HPDE6-E6E7 (cell line): ENCODE results near the gene UGT1A10.
"Not testable (repeated sequence)": the region's sequence is repeated elsewhere in the genome, so short reads cannot be mapped to it uniquely, and the experiment has no call there.

Experiments used
- DNase-seq: peaks from one replicate; pipeline ENCODE4 v3.0.0; 2011; ENCODE audit warnings: missing footprints; ENCODE audit errors: extremely low spot score

UGT1A10 gene

DNA sequence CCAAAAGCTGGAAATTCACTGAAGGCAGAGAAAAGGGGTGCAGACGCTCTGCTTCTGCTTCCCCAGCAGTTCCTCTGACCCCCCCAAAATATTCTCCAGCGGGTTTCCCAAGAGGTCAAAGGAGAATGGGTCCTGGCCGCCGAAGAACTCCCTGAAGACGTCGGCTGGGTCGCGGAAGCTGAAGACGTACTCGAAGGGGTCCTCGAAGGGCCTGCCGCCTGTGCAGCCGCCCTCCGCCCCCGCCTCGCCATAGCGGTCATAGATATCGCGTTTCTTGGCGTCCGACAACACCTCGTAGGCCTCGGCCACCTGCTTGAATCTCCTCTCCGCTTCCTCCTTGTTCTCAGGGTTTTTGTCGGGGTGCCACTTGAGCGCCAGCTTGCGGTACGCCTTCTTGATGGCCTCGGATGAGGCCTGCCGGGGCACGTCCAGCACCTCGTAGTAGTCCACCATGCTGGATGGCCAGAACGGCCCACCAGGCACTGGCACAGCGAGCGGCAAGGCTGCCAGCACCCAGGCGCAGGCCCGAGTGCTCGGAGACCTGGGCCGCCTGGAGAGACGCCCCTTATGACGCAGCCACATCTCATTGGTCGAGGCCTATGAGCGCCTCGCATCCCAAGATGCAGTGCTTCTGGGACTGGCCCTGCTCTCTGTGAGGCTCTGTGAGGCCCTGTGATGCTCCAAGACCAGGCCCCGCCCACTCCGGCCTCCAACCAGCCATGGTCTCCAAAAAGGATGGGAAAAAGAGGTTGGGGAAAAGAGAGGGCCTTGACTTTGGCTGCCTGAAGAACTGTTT is 107.4 kb downstream of the UGT1A10 start:
- DNase-seq: no peak

DNA sequence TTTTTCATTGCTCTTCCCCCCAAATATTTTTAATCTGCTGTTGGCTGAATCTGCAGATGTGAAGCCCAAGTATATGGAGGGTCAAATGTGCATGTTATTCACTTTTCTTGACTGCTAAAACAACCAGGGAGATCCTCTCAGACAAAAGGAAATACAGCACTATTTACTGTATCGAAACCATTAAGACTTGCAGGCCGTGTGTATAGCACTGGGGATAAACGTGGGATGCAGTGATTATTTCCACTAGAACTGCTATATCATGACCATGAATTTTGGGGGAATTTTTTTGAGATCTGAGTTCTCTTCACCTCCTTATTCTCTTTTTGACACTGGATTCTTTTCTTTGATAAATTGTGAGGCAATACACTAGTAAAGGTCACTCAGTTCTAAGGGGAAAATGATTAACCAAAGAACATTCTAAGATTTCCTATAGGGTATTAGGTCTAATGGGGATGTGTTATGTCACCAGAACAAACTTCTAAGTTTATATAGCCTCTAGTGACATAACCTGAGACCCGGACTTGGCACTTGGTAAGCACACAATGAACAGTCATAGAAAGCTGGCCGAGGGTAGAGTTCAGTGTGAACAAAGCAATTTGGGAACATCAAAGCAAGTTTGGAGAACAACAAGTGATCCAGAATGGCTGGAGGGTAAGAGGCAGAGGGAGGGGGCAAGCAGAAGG is 109.0 kb downstream of the UGT1A10 start:
- DNase-seq: no peak

DNA sequence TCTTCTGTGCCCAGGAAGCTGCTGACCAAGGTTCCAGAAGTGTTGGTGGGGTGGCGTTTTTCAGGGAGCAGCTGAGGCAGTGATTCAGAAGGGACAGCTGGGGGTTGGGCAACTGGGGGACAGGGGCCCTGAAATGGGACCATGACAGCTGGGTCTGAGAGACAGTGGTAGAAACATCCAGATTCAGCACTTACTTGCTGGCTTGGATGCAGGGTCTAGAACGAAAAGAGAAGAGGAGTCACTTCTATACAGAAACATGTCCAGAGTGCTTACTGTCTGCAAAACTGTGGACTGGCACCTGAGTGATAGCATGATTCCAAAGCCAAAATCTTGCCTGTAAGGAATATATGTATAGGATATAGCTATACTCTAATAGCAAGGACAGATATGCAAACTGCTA is 109.6 kb downstream of the UGT1A10 start:
- not testable (repeated sequence) for DNase-seq

DNA sequence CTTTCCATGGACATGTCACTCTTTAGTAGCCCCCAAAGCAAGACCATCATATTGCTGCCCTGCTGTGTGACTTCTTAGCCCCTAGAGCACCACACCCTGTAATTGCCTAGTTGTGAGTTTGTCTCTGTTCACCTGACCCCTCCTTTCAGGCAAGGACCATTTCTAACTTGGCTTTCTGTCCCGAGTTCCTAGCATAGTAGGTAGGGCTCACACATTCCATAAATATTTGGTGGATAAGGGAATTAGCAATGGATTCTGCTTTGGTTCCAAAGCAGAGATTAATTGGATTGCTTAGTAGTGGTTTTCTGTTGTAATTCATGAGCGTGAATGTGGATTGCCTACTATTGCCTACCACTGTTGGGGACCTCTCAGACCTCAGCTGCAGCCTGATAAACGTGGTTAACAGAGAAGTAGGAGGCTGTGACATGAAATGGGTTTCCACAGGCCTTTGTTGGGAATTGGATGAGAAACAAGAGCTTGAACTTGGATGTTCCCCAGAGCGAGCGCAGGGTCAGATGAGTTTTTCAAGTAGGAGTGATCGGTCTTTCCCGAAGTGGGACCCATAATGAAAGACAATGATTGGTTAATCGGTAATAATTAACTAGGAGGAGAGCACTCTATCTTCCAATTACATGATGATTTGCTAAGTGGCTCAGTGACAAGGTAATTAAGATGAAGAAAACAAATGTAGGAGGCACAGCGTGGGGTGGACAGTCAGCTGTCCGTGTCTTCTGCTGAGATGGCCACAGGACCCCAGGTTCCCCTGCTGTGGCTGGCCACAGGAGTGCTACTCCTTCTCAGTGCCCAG is 110.4 kb downstream of the UGT1A10 start:
- DNase-seq: no peak

DNA sequence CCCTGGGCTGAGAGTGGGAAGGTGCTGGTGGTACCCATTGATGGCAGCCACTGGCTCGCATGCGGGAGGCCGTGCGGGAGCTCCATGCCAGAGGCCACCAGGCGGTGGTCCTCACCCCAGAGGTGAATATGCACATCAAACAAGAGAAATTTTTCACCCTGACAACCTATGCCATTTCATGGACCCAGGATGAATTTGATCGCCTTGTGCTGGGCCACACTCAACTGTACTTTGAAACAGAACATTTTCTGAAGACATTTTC is 111.0 kb downstream of the UGT1A10 start:
- DNase-seq: no peak

DNA sequence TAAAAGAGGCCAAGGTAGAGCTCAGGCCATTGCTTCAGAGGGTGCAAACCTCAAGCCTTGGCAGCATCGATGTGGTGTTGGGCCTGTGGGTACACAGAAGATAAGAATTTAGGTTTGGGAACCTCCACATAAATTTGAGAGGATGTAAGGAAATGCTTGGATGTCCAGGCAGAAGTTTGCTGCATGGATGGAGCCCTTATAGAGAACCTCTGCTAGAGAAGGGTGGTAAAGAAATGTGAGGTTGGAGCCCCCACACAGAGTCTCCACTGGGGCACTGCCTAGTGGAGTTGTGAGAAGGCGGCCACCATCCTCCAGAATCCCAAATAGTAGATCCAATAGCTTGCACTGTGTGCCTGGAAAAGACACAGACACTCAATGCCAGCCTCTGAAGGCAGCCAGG is 114.4 kb downstream of the UGT1A10 start:
- DNase-seq: not testable (repeated sequence)

DNA sequence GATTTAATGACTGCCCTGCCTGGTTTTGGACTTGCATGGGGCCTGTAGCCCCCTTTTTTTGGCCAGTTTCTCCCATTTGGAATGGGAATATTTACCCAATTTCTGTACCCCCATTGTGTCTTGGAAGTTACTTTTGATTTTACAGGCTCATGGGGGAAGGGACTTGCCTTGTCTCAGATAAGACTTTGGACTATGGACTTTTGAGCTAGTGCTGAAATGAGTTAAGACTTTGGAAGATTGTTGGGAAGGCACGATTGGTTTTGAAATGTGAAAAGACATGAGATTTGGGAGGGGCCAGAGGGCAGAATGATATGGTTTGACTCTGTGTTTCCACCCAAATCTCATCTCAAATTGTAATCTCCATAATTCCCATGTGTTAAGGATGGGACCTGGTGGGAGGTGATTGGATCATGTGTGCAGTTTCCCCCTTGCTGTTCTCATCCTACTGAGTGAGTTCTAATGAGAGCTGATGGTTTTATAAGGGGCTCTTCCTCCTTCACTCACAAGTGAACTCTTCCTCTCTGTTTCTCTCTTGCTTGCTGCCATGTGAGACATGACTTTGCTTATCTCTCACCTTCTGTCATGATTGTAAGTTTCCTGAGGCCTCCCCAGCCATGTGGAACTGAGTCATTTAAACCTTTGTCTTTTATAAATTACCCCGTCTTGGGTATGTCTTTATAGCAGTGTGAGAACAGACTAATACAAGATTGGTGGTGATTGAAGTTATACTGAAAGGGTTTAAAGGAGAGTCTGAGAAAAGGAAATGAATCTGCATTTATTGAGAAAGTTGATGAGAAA is 115.2 kb downstream of the UGT1A10 start:
- not testable (repeated sequence) for DNase-seq

DNA sequence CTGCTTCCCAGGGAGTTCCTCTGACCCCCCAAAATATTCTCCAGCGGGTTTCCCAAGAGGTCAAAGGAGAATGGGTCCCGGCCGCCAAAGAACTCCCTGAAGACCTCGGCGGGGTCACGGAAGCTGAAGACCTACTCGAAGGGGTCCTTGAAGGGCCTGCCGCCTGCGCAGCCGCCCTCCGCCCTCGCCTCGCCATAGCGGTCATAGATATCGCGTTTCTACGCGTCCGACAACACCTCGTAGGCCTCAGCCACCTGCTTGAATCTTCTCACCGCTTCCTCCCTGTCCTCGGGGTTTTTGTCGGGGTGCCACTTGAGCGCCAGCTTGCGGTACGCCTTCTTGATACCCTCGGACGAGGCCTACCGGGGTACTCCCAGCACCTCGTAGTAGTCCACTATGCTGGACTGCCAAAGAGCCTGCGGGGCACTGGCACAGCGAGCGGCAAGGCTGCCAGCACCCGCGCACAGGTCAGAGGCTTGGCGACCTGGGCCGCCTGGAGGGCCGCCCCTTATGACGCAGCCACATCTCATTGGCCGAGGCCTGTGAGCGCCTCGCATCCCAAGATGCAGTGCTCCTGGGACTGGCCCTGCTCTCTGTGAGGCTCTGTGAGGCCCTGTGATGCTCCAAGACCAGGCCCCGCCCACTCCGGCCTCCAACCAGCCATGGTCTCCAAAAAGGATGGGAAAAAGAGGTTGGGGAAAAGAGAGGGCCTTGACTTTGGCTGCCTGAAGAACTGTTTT is 118.8 kb downstream of the UGT1A10 start:
- DNase-seq: no peak

DNA sequence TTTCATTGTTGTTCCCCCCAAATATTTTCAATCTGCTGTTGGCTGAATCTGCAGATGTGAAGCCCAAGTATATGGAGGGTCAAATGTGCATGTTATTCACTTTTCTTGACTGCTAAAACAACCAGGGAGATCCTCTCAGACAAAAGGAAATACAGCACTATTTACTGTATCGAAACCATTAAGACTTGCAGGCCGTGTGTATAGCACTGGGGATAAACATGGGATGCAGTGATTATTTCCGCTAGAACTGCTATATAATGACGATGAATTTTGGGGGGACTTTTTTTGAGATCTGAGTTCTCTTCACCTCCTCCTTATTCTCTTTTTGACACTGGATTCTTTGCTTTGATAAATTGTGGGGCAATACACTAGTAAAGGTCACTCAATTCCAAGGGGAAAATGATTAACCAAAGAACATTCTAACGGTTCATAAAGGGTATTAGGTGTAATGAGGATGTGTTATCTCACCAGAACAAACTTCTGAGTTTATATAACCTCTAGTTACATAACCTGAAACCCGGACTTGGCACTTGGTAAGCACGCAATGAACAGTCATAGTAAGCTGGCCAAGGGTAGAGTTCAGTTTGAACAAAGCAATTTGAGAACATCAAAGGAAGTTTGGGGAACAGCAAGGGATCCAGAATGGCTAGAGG is 120.3 kb downstream of the UGT1A10 start:
- no peak for DNase-seq

DNA sequence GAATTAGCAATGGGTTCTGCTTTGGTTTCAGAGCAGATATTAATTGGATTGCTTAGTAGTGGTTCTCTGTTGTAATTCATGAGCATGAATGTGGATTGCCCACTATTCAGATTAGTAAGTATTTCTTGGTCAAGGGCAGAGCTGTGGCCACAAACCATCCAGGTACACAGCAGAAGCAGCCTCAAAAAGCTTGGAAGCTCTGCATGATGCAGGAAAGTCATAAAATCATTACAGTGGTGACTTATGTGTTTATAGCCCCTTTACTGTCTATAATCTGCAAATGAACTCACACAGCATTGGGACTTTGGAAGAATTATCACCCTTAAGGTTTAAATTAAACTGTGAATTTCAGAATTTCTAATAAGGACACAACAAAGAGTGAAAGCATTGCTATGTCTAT is 121.9 kb downstream of the UGT1A10 start:
- no peak for DNase-seq

DNA sequence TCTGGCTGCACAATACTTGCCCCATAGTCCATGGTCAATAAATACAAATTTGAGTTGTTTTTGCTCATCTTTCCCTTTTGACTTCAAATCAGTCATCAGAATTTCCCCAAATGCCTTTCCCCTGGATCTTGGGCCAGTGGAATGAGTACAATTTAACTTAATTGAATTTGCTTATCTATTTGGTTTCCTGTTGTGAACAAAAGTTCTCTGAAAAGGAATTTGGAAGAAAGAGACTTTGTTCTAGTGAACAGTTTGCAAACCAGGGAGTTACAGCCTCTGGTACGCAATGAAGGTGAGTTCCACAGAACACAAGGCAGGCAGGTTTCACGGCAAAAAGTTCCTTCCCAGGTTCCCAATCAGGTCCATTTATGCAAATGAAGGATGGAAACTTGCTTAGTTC is 122.6 kb downstream of the UGT1A10 start:
- no peak for DNase-seq

DNA sequence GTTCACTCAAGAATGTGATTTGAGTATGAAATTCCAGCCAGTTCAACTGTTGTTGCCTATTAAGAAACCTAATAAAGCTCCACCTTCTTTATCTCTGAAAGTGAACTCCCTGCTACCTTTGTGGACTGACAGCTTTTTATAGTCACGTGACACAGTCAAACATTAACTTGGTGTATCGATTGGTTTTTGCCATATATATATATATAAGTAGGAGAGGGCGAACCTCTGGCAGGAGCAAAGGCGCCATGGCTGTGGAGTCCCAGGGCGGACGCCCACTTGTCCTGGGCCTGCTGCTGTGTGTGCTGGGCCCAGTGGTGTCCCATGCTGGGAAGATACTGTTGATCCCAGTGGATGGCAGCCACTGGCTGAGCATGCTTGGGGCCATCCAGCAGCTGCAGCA is 123.8 kb downstream of the UGT1A10 start, which contains the start of gene UGT1A1:
Gene UGT1A1 (plus strand): TSS at position 228 of the 400 bp plus-strand sequence. CDS start 18 bp downstream, at position 246.
- no peak for DNase-seq

DNA sequence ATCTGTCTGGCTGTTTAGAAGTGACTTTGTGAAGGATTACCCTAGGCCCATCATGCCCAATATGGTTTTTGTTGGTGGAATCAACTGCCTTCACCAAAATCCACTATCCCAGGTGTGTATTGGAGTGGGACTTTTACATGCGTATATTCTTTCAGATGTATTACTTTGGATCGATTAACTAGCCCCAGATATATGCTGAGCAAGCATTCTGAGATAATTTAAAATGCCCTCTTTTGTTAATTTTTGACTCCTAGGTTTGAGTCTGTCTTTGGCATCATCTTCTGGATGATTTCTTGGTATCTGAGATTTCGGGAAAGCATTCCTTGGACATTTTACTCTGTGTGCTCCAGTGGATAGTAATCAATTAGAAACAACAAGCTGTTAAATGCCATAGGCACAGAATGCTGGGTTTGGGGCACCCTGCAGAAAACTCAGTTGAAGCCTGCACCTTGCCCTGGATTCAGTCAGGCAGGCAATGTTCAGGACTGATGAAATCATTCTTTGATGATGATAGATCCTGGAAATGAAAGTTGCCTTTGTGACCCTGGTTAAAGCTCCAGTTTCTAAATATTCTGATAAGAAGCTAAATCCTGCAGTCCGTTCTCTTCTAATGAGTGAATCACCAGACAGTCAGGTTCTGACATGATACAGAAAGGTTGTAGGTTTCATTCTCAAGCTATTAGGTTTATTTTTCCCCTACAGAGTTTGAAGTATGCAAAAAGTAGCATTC is 125.0 kb downstream of the UGT1A10 start:
- peak; percentile 70 for DNase-seq

DNA sequence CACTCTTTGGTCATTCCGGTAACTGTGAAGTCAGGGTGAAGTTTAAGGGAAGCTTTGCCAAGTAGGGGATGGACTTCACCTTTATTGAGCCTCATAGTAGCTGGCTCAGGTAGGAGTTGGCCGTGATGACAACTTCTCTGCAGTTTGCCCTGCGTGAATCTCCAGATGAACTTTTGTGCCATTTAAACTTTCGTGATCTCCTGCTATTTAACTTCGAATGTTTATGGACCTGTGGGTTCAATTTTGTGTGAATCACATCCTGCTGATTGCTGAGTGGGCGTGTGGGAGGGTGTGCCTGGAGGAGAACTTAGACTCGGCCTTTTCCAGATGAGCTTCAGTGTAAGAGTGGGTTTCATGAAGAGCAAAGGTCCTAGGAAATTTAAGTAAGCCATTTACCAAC is 128.0 kb downstream of the UGT1A10 start:
- DNase-seq: no peak

DNA sequence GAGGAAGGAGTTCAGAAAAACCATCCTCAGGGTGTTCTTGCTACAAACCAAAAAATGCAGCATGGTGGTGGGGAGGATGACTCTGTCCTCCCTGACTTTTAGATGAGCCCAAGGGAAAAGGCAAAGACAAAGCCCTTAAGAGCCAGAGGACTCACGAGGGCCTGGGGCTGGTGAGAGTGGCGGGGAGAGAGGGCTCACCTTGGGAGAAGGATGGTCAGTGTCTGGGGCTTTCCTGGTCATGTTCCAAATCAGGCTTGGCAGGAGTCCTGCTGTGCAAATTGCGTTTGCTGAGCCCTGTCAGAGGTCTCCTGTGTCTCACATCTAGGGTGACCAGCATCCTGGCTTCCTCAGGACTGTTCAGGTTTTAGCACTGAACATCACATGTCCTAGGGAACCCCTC is 128.5 kb downstream of the UGT1A10 start:
- DNase-seq: no peak

DNA sequence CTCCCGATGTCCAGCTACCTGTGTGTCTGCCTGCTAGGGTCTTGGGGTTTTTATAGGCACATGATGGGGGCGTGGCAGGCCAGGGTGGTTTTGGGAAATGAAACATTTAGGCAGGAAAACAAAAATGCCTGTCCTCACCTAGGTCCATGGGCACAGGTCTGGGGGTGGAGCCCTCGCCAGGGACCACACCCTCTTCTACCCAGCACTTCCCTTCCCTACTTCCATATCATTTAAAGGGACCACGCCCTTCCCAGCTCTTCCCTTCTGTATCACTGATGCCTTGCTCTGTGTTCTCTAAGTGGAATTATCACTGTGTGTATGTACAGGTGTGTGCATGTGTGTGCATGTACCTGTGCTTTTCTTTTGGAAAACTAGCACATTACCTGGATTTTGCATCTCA is 130.2 kb downstream of the UGT1A10 start:
- DNase-seq: no peak

DNA sequence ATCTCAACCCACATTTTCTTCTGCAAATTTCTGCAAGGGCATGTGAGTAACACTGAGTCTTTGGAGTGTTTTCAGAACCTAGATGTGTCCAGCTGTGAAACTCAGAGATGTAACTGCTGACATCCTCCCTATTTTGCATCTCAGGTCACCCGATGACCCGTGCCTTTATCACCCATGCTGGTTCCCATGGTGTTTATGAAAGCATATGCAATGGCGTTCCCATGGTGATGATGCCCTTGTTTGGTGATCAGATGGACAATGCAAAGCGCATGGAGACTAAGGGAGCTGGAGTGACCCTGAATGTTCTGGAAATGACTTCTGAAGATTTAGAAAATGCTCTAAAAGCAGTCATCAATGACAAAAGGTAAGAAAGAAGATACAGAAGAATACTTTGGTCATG is 131.8 kb downstream of the UGT1A10 start:
- no peak for DNase-seq

DNA sequence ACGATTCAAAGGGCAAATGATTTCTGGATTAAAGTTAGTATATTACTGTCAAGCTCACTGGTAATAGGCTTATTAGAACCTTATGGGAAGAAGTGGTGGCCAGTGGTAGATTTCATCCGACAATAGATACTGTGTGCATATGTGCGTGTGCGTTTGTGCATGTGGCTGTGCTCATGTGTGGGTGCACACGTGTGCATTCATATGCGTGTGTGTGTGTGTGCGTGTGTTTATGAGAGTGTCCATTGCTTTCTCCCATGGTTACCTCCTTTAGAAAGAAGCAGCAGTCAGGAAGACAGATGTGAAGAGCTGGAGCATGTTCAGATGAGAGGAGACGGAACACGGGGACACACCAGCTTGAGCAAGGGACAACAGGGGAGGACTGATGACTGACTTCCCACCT is 133.0 kb downstream of the UGT1A10 start:
- DNase-seq: no peak

DNA sequence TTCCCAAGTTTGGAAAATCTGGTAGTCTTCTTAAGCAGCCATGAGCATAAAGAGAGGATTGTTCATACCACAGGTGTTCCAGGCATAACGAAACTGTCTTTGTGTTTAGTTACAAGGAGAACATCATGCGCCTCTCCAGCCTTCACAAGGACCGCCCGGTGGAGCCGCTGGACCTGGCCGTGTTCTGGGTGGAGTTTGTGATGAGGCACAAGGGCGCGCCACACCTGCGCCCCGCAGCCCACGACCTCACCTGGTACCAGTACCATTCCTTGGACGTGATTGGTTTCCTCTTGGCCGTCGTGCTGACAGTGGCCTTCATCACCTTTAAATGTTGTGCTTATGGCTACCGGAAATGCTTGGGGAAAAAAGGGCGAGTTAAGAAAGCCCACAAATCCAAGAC is 135.9 kb downstream of the UGT1A10 start:
- DNase-seq: no peak

DNA sequence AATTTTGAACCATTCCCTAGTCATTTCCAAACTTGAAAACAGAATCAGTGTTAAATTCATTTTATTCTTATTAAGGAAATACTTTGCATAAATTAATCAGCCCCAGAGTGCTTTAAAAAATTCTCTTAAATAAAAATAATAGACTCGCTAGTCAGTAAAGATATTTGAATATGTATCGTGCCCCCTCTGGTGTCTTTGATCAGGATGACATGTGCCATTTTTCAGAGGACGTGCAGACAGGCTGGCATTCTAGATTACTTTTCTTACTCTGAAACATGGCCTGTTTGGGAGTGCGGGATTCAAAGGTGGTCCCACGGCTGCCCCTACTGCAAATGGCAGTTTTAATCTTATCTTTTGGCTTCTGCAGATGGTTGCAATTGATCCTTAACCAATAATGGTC is 136.3 kb downstream of the UGT1A10 start:
- no peak for DNase-seq
